ENCODE results near the gene ARFIP2. TPM values are rescaled to one million over a fixed set of nuclear protein-coding genes. Genes with fewer than 3 reads are reported as not detected.
A peak's percentile ranks its signal among the peaks of the same experiment; 100 is the strongest.
"Not testable (repeated sequence)": the region's sequence is repeated elsewhere in the genome, so short reads cannot be mapped to it uniquely, and the experiment has no call there.

ARFIP2 gene, protein sequence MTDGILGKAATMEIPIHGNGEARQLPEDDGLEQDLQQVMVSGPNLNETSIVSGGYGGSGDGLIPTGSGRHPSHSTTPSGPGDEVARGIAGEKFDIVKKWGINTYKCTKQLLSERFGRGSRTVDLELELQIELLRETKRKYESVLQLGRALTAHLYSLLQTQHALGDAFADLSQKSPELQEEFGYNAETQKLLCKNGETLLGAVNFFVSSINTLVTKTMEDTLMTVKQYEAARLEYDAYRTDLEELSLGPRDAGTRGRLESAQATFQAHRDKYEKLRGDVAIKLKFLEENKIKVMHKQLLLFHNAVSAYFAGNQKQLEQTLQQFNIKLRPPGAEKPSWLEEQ
- total RNA-seq, result 10 to 100 TPM; 51.3 to 63.3 (median 54.1) TPM

DNA sequence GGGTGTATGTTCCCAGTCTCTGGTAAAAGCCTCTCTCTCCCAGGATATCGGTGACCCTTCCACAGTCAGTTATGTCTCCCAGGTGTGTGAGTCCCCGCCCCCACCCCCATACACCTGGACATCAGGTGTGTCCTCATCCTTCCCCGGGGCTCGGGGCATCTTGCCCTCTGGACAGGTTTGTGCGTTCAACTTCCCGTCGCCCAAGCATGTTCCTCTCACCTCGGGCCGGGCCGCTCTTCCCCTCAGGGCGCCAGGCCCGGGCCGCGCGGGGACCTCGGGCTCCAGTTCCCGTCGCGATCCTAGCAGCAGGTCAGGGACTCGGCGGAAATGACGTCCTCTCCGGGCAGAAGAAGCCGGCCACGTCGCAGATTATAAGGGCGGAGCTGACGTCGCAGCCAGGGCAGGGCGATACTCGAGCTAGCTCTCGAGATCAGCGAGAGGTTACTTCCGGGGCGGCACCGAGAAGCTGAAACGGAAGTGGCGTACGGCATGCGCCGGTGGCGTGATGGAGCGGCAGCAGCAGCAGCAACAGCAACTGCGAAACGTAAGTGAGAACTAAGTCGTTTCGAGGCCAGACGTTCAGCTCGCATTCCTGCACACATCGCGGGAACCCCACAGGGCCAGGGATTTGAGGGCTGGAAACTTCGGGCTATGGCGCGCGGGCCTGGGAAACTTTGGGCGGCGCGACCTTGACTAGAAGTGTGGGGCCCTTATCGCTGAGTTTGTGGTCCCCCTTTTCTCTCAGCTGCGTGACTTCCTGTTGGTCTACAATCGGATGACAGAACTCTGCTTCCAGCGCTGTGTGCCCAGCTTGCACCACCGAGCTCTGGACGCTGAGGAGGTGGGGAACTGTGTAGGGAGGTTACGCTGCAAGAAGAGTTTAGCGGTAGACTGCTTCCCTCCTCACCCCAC, at the start of gene ARFIP2, which contains the start of gene TIMM10B:
TSS of gene ARFIP2 (minus strand) at position 320 of the 912 bp plus-strand sequence. CDS start 910 bp downstream, outside the sequence.
TSS of gene TIMM10B (plus strand) at position 490 of the 912 bp plus-strand sequence. CDS start at position 506, 16 bp downstream.
- ATAC-seq (ENCODE audit: low FRiP score) (peak; percentile 99), DNase-seq (ENCODE audit: low spot score) (peak; percentile 93)
- TF ChIP-seq, protein P1, sequence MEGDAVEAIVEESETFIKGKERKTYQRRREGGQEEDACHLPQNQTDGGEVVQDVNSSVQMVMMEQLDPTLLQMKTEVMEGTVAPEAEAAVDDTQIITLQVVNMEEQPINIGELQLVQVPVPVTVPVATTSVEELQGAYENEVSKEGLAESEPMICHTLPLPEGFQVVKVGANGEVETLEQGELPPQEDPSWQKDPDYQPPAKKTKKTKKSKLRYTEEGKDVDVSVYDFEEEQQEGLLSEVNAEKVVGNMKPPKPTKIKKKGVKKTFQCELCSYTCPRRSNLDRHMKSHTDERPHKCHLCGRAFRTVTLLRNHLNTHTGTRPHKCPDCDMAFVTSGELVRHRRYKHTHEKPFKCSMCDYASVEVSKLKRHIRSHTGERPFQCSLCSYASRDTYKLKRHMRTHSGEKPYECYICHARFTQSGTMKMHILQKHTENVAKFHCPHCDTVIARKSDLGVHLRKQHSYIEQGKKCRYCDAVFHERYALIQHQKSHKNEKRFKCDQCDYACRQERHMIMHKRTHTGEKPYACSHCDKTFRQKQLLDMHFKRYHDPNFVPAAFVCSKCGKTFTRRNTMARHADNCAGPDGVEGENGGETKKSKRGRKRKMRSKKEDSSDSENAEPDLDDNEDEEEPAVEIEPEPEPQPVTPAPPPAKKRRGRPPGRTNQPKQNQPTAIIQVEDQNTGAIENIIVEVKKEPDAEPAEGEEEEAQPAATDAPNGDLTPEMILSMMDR (IDR thresholded peaks at IDR 0.05), result no peak

DNA sequence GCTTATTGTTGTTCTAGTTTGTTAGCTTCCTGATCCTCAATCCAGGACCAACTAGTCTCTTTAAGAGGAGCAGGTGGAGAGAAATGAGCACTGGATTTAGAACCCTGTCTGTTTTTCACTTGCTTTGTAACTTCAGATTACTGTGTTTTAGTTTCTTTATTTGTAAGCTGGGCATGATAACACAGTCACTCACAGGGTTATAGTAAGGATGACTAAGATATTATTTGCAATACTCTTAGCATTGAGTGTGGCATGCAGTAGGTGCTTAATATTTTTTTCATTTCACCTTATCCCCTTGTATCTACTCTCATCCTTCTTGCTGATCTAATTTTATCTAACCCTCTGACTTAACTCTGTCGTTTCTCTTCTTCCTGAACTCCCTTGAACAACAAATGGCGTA, 49.7 kb upstream of the ARFIP2 start:
- TF ChIP-seq, protein P1 (IDR thresholded peaks at IDR 0.05), result no peak

DNA sequence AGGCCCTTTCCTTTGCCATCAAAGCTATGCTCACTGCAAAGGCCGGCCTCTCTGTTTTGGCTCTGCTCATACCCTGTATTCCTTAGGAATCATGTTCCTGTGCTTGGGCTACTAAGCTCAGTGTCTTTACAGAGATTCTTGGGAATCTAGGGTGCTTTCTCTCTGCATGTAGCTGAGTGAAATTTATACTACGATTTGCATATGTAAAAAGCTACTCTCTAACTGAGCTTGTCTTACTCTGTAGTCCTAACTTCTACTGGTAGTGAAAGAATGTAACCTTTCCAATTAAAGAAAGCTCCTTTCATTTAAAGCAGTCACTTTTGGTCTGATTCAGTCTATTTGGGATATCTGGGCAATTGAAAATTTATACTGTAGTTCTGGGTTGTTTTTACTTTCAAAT, 48.1 kb upstream of the ARFIP2 start:
- ATAC-seq (ENCODE audit: low FRiP score) (no peak), DNase-seq (ENCODE audit: low spot score) (no peak)
- TF ChIP-seq, protein P1 (IDR thresholded peaks at IDR 0.05), result no peak

More for the DNA sequence above, 49.7 kb upstream of the ARFIP2 start:
- ATAC-seq (ENCODE audit: low FRiP score) (no peak), DNase-seq (ENCODE audit: low spot score) (no peak)

DNA sequence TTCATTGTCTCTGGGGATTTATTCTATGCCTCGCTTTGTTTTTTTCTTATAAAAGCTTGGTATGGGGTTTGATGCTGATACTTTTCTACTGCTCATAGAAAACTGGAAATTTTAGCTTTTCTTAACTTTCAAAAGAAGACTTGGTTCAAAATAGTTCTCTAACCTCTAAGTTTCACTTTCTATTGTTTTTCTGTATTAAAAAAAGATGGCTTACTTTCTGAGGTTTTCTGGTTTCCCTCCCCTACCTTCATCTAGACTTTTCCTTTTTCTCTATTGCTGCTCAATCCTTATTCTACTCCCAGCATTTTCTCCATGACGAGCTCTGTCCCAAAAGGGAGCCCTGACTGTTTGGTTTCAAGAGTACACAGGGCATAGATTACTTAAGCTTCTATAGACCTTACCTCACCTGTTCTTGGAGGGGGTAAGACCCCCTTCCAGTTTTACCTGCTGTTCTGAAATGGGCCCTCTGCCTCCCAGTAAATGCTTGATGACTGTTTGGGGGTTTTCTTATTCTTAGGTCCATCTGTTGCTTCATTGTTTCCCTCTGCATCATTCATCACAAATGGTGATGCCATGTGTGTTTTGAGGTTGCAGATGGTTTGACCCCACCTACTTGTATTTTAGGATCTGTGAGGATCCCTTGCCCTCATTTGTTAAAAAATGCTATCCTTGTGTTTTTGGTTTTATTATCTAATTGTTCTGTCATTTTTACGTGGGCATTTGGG, 45.4 kb upstream of the ARFIP2 start:
- ATAC-seq (ENCODE audit: low FRiP score), result no peak
- TF ChIP-seq, protein P1 (IDR thresholded peaks at IDR 0.05), result no peak
- DNase-seq (ENCODE audit: low spot score), result no peak

DNA sequence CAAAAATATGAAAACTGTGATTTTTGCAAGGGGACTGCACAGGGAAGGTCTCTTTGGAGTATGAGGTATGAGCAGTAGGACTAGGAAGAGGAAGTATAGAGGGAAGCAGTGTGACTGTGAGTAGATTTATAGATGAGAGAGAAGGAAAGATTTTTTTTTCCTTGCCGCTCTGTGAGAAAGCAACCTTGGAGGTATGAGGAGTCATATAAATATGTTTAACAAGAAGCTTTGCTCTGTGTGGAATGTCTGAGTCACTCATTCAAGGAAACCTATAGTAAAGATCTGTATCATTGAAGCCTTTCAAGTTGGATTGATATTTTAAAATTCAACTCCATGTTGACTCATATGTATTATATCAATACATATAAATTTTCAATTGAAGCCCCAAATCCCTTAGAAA, 42.1 kb upstream of the ARFIP2 start:
- DNase-seq (ENCODE audit: low spot score) (no peak), ATAC-seq (ENCODE audit: low FRiP score) (no peak)
- TF ChIP-seq, protein P1 (IDR thresholded peaks at IDR 0.05), result no peak

DNA sequence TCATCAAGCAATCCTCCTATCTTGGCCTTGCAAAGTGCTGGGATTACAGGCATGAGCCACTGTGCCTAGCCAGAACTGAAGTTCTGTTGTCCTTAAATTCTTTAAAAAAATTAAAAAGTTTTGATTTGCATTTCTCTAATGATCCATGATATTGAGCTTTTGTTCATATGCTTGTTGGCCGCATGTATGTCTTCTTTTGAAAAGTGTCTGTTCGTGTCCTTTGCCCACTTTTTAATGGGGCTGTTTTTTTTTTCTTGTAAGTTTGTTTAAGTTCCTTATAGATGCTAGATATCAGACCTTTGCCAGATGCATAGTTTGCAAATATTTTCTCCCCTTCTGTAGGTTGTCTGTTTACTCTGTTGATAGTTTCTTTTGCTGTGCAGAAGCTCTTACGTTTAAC, 40.8 kb upstream of the ARFIP2 start:
- DNase-seq (ENCODE audit: low spot score); ATAC-seq (ENCODE audit: low FRiP score): not testable (repeated sequence)

DNA sequence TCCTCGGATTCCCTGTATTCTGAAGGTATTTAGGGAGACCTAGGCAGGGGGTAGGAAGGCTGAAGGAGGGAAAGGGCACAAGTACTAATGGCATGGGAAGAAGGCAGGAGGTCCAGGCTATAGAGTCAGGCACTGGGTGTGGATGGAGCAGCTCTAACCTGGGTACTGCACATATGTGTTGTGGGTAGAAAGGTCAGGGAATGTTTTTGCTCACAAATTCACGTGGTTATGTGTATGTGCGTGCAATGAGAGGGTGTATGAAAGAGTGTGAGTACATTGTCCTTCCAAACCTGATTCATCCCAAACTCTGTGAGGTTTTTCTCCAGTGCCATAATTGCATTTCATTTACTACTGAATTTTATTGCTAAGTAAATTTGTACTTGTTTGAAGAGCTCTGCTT, 39.1 kb upstream of the ARFIP2 start:
- ATAC-seq (ENCODE audit: low FRiP score) (no peak), DNase-seq (ENCODE audit: low spot score) (no peak)
- TF ChIP-seq, protein P1 (IDR thresholded peaks at IDR 0.05), result no peak

Measured in omental fat pad (tissue), 4 donors.